Endothelial cell of umbilical vein (primary cell): ENCODE data around the gene TMCO1. TPM values are rescaled to one million over a fixed set of nuclear protein-coding genes. Genes with fewer than 3 reads are reported as not detected.

Source experiments
- BruUV-seq: library from RNA; stranded (reverse); fragments of 400-500 nt; replicated peaks from 2 replicates; lab custom pipeline; 2021; lab: Mats Ljungman, UMichigan
- CTCF ChIA-PET: fragments of 300-600, 350-600 bp; sonication (Branson Sonifier 250); formaldehyde crosslinking; loops from one replicate; lab custom pipeline; 2021; ENCODE audit warnings: antibody characterized with exemption, inconsistent platforms; lab: Charles Lee
- POLR2A ChIA-PET: fragments of 300-600, 350-600 bp; sonication (Branson Sonifier 250); formaldehyde crosslinking; loops from one replicate; lab custom pipeline; 2021; ENCODE audit warnings: antibody characterized with exemption, inconsistent platforms; lab: Charles Lee
- DNase-seq: peaks from one replicate; pipeline ENCODE4 v3.0.0-alpha.2; 2011; ENCODE audit warnings: low read depth, low spot score
- FAIRE-seq: peaks from 2 replicates; lab custom pipeline; 2011; peaks lifted over from hg19 to GRCh38; lab: Jason Lieb, UNC
- H2AFZ ChIP-seq: 2 replicates; pipeline ENCODE4 v1.6.0; 2012; ENCODE audit warnings: low read depth, low read length, control low read depth, inconsistent platforms
- H3K27ac ChIP-seq: 2 replicates; pipeline ENCODE4 v1.5.1; 2011; ENCODE audit warnings: low read depth, mild to moderate bottlenecking, control low read depth, low read length, moderate library complexity; ENCODE audit not compliant: insufficient read depth
- H3K27me3 ChIP-seq, 2 experiments: 2 replicates each; pipeline versions ENCODE4 v1.6.0 to v1.6.1; 2011; ENCODE audit warnings: low read length in 2 of 2, mixed read lengths in 1 of 2; ENCODE audit not compliant: control insufficient read depth in 2 of 2, insufficient read depth in 2 of 2
- H3K36me3 ChIP-seq, 2 experiments: 2 replicates in 1 of 2; 3 replicates in 1 of 2; pipeline ENCODE4 v1.5.1; 2011; ENCODE audit warnings: low read length in 2 of 2, mild to moderate bottlenecking in 1 of 2, moderate library complexity in 1 of 2; ENCODE audit not compliant: control insufficient read depth in 2 of 2, insufficient read depth in 2 of 2; ENCODE audit errors: extremely low read depth in 1 of 2
- H3K4me1 ChIP-seq: 3 replicates; pipeline ENCODE4 v1.5.1; 2011; ENCODE audit warnings: mild to moderate bottlenecking, low read length; ENCODE audit not compliant: control insufficient read depth, insufficient read depth; ENCODE audit errors: extremely low read depth
- H3K4me2 ChIP-seq: 2 replicates; pipeline ENCODE4 v1.6.1; 2011; ENCODE audit warnings: low read length, control low read depth, mixed read lengths; ENCODE audit not compliant: insufficient read depth
- H3K4me3 ChIP-seq, 3 experiments: fragments of 200-600 bp in 1 of 3; sonication (generic), shearing (Covaris generic) in 1 of 3; replicated peaks in 1 of 3; 2 replicates each; pipeline ENCODE4 v1.5.1; 2011 to 2016; ENCODE audit warnings: control low read depth in 3 of 3, low read length in 3 of 3, mild to moderate bottlenecking in 2 of 3, inconsistent platforms in 1 of 3, low read depth in 1 of 3, moderate library complexity in 1 of 3; ENCODE audit not compliant: insufficient read depth in 1 of 3
- H3K79me2 ChIP-seq: 2 replicates; pipeline ENCODE4 v1.6.0; 2012; ENCODE audit warnings: low read length, inconsistent platforms; ENCODE audit not compliant: control insufficient read depth, insufficient read depth
- H3K9ac ChIP-seq: replicated peaks from 2 replicates; pipeline ENCODE3; 2011; ENCODE audit warnings: low read length, control low read depth; ENCODE audit not compliant: insufficient read depth; ENCODE audit errors: extremely low read depth
- H3K9me1 ChIP-seq: replicated peaks from 3 replicates; pipeline ENCODE4 v1.6.0; 2011; ENCODE audit warnings: mild to moderate bottlenecking, low read length; ENCODE audit not compliant: control insufficient read depth, insufficient read depth; ENCODE audit errors: extremely low read depth
- H3K9me3 ChIP-seq: replicated peaks from 2 replicates; pipeline ENCODE4 v1.5.1; 2012; ENCODE audit warnings: low read length, inconsistent platforms; ENCODE audit not compliant: control insufficient read depth, insufficient read depth
- H4K20me1 ChIP-seq: replicated peaks from 2 replicates; pipeline ENCODE3; 2011; ENCODE audit warnings: mild to moderate bottlenecking, low read length; ENCODE audit not compliant: control insufficient read depth, insufficient read depth; ENCODE audit errors: extremely low read depth
- CTCF ChIP-seq, 2 donors: IDR thresholded peaks; 1 replicate in 1 of 2; 2 replicates in 1 of 2; pipeline ENCODE4 v1.5.1; 2011; ENCODE audit warnings: low read length in 2 of 2, mild to moderate bottlenecking in 2 of 2, moderate library complexity in 2 of 2, control low read depth in 1 of 2, inconsistent platforms in 1 of 2, low read depth in 1 of 2; ENCODE audit not compliant: insufficient read depth in 1 of 2; ENCODE audit errors: extremely low read depth in 1 of 2
- EZH2 ChIP-seq: IDR thresholded peaks from 2 replicates; pipeline ENCODE4 v1.6.1; 2012; ENCODE audit warnings: borderline replicate concordance, low read depth, mild to moderate bottlenecking, moderate library complexity, low read length, inconsistent platforms; ENCODE audit not compliant: severe bottlenecking
- FOS ChIP-seq: IDR thresholded peaks from 2 replicates; pipeline ENCODE4 v1.6.1; 2011; ENCODE audit warnings: mild to moderate bottlenecking, low read length, moderate library complexity, borderline replicate concordance; ENCODE audit not compliant: insufficient read depth
- GATA2 ChIP-seq: IDR thresholded peaks from 2 replicates; pipeline ENCODE4 v1.7.0; 2011; ENCODE audit warnings: low read depth, mild to moderate bottlenecking, moderate library complexity, mixed read lengths, low read length; ENCODE audit not compliant: insufficient read length, insufficient read depth
- JUN ChIP-seq: IDR thresholded peaks from 2 replicates; pipeline ENCODE4 v1.6.1; 2011; ENCODE audit warnings: borderline replicate concordance, low read depth; ENCODE audit not compliant: insufficient read length, insufficient read depth
- MAX ChIP-seq: IDR thresholded peaks from 2 replicates; pipeline ENCODE4 v1.6.1; 2011; ENCODE audit not compliant: insufficient read depth, insufficient read length
- MYC ChIP-seq: IDR thresholded peaks from one replicate; pipeline ENCODE4 v1.6.1; 2011; ENCODE audit warnings: mild to moderate bottlenecking, low read depth, low read length
- POLR2AphosphoS5 ChIP-seq: IDR thresholded peaks from 2 replicates; pipeline ENCODE4 v1.6.1; 2012; ENCODE audit warnings: low read depth, mild to moderate bottlenecking, control low read depth, low read length, moderate library complexity; ENCODE audit not compliant: insufficient read depth
- dilution Hi-C: fragments of 300-500 bp; cut with MboI; formaldehyde crosslinking; loops from one replicate; pipeline ENCODE4 v1.15.0; 2019; ENCODE audit warnings: low sequenced_read_pairs; ENCODE audit not compliant: extremely low pct_ligation_motif_present
- intact Hi-C: fragments of 100-400 bp; cut with micrococcal nuclease; formaldehyde crosslinking; loops from one replicate; pipeline ENCODE4 v1.10.0; 2022
- polyA plus RNA-seq, 4 experiments: library from polyadenylated mRNA; depleted of rRNA in 3 of 4; stranded (reverse) in 3 of 4; unstranded in 1 of 4; fragments of >200 nt; gene quantifications; 2 replicates each; pipeline versions ENCODE4 v1.2.1 to v1.2.3, GENCODE V29; 2011 to 2012; ENCODE audit warnings: missing spikeins in 1 of 4
- total RNA-seq: library from RNA; stranded (reverse); gene quantifications from 2 replicates; pipeline ENCODE4 v1.2.3, GENCODE V29; 2021

The TMCO1 gene
- total and polyA plus RNA-seq, 2 donors (not counting 3 experiments of a cell fraction or from before 2014, with no cell fraction given), result 86.0 to 93.4 TPM

GRCh38 chr1:165712764-165713163 is 55.9 kb downstream of the TMCO1 start:
- Histone ChIP-seq H3K36me3 (no peaks in the 10 kb centered on the region), H3K79me2 (no peaks in the 10 kb centered on the region), H3K9me3 (no peaks in the 10 kb centered on the region), H3K4me2 (no peak overlapping the region), H3K9ac (no peak overlapping the region), H3K4me1 (no peaks in the 10 kb centered on the region), H4K20me1 (no peaks in the 10 kb centered on the region), H3K9me1 (no peaks in the 10 kb centered on the region), H3K4me3 (no peak overlapping the region), H2AFZ (no peak overlapping the region), H3K27ac (no peak overlapping the region), H3K27me3 (peaks cover 4 to 8% of the 10 kb centered on the region in 2 experiments)
- no peak for DNase-seq
- ChIA-PET CTCF (no interaction called here), POLR2A (no interaction called here)
- intact Hi-C loops, result no loop called here
- no peak for TF ChIP-seq POLR2AphosphoS5
- no peak for TF ChIP-seq CTCF (IDR thresholded peaks at IDR 0.05; ENCODE audit: extremely low read depth in 1 of 2, insufficient read depth in 1 of 2, low read depth in 1 of 2, low read length in 2 of 2)
- no peak for TF ChIP-seq MYC
- TF ChIP-seq FOS, result no peak
- TF ChIP-seq JUN, result no peak
- no peak for TF ChIP-seq EZH2
- TF ChIP-seq MAX, result no peak
- no peak for TF ChIP-seq GATA2
- no TSS peak for BruUV-seq
- dilution Hi-C loops, result no loop called here
- no peak for FAIRE-seq
